ENCODE data around the gene DISP1. TPM values are rescaled to one million over a fixed set of nuclear protein-coding genes. Genes with fewer than 3 reads are reported as not detected.

Gene DISP1
- total and polyA plus RNA-seq, 10 of the 15 experiments (the other 5 are each of a cell fraction or from before 2014, with no cell fraction given): 0.11 to 1.4 (median 0.72) TPM

DNA sequence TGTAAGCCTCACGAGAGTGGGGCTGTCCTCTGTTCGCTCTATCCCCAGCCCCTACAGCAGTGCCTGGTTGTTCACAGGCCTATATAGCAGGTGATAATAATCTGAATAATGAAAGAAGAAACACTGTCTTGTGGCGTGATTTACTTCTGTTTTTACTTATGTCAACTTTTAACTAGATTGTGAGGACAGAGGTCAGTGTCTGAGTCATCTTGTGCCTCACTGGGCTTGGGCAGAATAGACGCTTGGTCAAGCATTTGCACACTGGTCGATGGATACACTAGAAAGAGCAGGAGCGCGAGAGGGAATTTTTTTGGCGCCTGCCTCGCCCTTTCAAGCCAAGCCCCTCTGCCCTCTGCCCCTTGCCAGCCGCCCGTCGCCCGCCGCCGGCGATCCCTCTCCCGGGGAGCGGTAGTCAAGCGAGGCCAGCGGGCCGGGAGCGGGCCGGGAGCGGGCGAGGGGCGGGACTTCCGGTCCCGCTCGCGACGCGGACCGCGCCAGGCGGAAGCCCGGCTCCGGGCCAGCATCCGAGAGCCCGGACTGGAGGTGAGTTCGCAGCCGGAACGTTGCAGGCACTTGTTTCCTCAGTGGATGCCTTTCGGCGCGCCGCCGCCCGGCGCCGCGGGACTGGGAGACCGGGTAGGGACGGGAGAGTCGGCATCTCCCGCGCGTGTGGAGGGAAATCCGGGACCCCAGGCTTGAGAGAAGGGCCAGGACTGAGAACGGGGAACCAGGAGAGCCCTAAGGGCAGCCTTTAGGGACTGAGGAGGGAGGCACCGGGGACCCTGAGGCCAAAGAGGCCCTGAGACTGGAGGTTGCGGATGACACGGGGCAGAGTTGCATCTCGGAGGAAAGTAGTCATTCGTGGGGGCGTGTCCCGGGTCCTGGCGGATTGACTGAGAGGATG, at the start of gene DISP1 (continued):
- TF ChIP-seq, protein P1, sequence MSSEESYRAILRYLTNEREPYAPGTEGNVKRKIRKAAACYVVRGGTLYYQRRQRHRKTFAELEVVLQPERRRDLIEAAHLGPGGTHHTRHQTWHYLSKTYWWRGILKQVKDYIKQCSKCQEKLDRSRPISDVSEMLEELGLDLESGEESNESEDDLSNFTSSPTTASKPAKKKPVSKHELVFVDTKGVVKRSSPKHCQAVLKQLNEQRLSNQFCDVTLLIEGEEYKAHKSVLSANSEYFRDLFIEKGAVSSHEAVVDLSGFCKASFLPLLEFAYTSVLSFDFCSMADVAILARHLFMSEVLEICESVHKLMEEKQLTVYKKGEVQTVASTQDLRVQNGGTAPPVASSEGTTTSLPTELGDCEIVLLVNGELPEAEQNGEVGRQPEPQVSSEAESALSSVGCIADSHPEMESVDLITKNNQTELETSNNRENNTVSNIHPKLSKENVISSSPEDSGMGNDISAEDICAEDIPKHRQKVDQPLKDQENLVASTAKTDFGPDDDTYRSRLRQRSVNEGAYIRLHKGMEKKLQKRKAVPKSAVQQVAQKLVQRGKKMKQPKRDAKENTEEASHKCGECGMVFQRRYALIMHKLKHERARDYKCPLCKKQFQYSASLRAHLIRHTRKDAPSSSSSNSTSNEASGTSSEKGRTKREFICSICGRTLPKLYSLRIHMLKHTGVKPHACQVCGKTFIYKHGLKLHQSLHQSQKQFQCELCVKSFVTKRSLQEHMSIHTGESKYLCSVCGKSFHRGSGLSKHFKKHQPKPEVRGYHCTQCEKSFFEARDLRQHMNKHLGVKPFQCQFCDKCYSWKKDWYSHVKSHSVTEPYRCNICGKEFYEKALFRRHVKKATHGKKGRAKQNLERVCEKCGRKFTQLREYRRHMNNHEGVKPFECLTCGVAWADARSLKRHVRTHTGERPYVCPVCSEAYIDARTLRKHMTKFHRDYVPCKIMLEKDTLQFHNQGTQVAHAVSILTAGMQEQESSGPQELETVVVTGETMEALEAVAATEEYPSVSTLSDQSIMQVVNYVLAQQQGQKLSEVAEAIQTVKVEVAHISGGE (CRISPR knock-in tag; IDR thresholded peaks at IDR 0.05): peak; percentile 48; the same call in 1 of the 2 replicates
- TF ChIP-seq STAT3 (IDR thresholded peaks at IDR 0.05; ENCODE audit: low read depth, low read length) (no peak), CREB1 (IDR thresholded peaks at IDR 0.05; ENCODE audit: low read depth) (peak; percentile 41; the same call in 1 of the 2 replicates), RBBP5 (conservative IDR thresholded peaks at IDR 0.05) (no peak), HSF1 (IDR thresholded peaks at IDR 0.05; ENCODE audit: low read depth, low read length) (no peak), PBX3 (IDR thresholded peaks at IDR 0.05; ENCODE audit: insufficient replicate concordance, low read depth, low read length) (no peak), EED (IDR thresholded peaks at IDR 0.05; ENCODE audit: low read depth) (no peak), REST (IDR thresholded peaks at IDR 0.05; ENCODE audit: low read depth, low read length) (no peak), ASH2L (IDR thresholded peaks at IDR 0.05; ENCODE audit: borderline replicate concordance, low read depth) (0 out of 2 replicates have a peak, but pooled peaks have one; percentile 74), MYC (IDR thresholded peaks at IDR 0.05; ENCODE audit: insufficient read depth, insufficient read length, insufficient replicate concordance, low read length, severe bottlenecking) (no peak), ATF3 (IDR thresholded peaks at IDR 0.05; ENCODE audit: borderline replicate concordance, extremely low read depth, low read depth, low read length) (no peak), USF1 (IDR thresholded peaks at IDR 0.05; ENCODE audit: borderline replicate concordance, extremely low read length, insufficient read depth, low read depth, low read length) (no peak)

Measured in GM12878 (cell line).